NOMO-1 (cell line): ENCODE measurements around the gene KCTD1.

Experiments used
- DNase-seq, 2 experiments: peaks; one replicate each; lab custom pipeline; 2025; ENCODE audit not compliant: unreplicated experiment in 2 of 2; lab: John Stamatoyannopoulos, UW

Gene KCTD1

DNA sequence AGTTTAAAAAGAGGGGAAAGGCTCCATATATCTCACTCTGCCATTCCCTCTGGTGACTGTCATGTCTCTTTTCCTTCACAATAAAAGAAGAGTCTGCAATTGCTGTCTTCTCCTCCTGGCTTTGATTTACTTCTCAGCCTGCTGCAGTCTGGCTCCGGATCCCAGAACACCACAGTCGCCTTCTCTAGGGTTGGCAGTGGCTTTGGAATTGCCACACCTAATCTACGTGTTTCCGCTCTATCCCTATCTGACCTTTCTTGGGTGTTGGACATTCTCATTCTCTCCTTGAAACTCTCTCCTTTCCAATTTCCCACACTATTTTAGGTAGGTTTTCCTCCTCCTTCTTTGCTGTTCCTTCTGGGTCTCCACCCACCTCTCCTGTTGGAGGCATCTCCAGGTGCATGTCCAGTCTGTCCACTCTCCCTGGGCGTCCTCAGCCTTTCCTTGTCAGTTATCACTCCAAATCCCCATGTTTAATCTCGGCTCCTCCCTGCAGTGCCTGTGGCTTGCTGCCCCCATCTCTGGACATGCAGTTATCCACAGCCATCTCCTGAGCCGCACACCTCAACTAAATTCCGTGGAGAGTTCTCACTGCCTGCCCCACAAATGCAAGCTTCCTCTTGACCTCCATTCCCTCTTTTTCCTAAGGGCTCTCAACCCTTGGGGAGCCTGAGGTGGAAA lies 112.8 kb downstream of the KCTD1 start:
- no peak for DNase-seq

DNA sequence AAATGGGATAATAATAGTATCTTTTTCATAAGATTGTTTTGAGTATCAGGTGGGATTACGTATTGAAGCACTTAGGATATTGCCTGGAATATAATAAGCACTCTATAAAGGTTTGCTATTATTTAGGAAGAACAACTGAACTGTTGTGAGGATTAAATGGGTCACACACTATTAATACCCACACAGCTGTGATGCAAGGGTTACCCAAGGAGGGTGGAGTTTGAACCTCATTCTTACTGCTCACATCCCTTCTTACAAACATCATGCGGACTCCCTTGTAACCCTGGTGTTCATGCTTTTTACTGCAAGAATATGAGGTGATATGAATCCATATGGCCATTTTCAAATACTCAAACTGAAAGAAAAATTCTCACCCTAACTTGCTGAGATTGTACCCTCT lies 113.5 kb downstream of the KCTD1 start:
- no peak for DNase-seq

DNA sequence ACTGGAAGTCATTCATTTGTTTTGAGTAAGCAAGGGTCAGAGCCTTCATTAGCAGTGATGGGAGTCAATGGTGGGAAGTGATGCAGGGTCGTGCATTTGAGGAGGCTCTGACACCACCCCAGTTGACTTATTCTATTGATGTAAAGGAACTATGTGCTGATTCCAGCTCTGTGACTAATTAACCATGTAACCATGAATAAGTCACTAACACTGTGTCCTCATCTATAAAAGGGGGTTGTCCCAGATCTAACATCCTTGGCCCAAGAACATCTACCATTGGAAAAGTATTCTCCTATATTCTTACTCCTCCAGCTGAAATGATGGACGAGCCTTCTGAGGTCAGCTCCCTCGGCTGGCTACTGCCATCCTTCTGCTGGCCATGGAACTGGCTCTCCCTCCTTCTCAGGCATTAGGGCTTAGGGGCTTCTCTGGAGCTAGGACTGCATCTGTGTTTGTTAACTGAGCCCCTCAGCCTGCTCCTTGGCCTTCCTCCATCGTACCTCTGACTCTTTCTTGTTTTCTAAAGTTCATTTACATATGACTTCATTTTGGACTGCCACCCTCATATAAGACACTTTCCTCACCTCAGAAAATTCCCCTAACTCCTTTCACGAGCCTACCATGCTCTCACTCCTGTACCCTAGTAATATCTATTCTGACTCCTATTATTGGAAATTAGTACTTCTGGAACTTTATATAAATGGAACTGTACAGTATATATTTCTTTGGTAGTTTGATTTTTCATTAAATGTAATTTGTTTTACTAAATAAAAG lies 115.5 kb downstream of the KCTD1 start:
- no peak for DNase-seq

DNA sequence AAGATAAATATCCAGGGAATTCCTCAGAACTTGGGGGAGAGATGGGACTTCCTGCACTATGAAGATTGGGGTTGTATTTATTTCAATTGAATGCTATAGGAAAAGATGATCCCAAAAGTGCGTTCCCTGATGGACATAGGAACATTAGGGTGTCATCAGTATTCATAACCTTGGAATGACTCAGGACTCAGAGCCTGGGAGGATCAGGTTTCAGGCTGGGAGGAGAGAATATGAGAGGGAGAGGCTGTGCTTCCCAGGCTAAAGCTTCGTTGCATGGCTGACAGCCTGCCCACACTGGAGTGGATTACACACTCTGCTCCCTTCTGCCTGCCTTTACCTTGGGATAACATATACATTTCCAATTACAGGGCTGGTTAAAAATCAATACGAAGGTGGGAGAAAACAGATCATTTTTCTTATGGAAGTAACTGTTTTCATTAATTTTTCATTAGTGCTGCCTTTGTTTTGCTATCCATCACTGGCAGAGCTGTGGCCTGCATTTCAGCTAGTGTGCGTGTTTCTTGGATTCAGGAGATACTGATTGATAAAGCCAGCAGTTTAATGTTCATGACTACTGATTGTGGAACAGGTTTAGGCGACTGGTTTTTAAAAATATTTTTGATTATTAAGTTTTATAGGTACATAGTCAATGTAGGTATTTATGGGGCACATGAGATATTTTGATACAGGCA lies 118.7 kb downstream of the KCTD1 start:
- no peak for DNase-seq

DNA sequence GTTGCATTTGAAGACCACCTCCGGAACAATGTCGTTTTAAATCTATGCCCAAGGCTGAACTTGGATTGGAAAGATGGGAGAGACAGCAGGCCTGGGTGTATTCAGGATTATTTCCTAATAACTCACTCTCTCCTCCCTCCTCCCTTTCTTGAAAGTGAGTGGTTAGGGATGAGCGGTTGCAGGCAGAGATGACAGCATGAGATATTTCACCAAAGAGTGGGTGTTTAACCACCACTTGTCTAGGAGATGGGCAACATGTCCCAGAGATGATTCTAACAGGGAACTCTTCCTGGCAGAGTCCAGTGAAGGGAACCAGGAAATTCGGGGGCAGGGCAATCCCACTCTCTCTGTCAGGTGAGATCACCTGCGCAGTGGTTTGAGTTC lies 123.2 kb downstream of the KCTD1 start:
- DNase-seq: no peak

DNA sequence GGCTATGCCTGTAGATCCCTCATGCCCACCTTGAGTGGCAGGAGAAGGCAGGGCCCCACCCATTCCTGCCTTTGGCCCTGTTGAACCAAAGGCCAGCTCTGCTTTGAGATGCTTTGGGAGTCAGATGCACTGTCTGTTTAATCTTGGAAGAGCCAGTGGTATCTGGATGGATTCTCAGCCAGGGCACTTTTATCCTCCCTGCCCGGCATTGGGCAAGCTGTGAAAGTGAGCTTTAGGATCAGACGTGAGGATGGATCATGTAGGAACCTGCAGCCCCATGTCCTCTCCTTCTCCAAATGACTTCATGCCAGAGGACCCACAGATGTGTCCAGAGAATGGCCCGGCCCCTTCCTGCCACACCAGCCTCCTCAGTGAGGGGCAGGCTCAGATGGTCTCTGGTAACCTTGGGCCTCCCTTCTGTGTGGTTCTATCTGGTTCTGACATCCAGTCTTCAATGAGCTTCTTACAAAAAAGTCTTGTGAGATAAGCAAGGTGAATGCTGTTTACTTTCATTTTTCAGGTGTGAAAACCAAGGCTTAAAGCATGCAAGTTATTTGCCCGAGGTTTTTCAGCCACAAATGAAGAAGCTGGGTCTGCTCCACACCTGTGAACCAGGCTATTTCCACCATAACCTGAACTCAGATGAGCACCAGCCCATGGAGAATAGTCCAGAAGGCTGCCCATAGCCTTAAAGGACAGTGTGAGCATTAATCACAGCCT lies 123.8 kb downstream of the KCTD1 start:
- no peak for DNase-seq

DNA sequence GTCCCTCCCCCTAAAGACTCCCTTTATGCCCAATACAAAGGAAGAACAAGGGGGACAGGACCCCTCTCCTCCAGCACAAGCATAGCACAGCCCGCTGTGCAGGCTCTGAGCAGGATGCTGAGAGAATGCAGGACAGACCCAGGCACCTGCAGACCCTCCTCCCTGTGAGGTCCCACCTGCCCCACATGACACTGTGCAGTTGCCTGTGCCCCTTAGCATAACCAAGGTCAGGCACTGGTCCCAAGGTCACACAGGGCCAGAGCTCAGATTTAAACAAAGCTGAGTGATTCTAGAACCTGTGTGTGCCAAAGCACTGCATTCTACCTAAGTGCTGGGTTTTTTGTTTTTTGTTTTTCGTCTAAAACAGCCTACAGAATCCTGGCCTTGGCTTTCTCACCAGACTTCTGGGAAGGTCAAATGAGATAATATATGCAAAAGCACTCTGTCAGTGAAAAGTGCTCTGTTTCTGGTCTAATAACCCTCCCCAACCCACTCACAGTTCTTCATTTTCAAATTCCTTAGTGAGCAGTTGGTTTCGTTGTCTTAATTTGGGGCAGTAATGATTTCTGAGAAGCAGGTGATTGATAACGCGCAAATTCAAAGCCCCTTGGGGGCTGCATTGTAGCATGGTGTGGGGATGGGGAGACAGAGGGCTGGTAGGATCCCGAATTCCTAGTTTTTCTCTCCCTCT lies 125.7 kb downstream of the KCTD1 start:
- no peak for DNase-seq

DNA sequence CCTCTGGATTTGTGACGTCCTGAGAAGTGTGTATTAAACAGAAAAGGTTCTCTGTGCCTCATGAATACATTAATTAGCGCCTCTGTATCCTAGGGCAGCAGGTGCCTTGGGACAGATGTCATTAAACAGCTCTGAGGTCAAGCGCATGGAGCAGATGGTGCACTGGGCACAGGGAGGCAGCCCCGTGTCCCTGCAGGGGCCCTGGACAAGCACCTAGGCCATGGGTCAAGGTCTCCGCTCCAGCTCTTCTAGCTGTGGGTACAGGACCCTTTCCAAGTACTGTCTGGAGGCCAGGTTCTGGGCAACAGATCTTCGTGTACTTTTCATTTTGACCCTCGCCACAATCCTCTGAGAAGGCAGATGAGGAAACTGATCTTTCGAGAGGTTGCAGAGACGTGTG lies 126.4 kb downstream of the KCTD1 start:
- DNase-seq: no peak

DNA sequence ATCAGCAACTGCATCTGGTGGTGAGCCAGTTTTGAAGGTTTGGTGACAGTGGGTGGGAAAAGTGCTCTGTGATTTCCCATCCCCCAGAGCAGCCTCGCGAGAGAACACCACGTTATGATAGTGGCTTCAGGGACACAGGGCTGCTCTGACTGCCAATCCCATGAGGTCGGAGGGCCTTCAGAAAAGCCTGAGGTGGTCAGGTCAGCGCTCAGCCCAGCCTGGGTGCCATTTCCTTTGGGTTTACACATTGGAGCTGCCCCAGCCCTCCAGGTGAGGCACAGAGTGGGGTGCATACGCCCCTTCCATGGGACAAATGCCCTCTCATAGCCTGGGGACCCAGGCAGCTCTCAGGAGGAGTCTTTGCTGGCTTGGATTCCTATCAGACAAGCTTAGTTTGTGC lies 126.8 kb downstream of the KCTD1 start:
- DNase-seq: no peak

DNA sequence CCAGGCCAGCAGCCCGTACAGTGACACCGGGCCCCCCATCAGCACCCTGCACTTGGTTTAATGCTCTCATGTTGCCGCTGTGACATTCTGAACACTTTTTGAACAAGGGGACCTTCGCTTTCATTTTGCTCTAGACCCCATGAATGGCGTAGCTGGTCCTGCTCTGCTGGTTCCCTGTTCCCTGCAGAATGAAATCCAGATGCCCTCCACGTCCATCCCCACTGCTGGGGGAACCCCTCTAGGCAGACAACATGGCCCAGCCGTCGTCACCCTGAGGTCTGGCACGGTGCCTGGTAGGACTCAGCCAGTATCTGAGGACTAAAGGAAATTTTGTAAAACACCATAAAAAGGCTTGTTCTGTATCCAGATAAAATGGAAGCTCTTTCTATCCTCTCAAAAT lies 128.6 kb downstream of the KCTD1 start:
- DNase-seq: no peak

DNA sequence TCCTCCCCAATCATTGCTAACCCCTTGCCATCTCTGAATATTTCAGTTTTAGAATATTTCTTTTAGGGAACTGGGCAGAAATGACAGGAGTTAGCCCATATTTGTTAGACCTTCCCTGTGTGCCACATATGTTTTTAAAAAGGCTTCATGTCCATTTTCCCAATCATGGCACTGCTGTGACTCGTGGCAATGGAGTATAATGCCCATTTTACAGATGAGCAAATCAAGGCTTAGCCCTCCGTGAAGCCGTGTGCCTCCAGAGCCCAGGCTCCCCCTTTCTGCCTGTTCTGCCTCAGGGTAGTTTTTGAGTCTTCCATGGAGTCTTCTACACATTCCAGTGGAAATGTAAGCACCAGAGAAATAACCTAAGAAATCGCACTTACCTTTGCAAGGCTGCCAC lies 130.1 kb downstream of the KCTD1 start:
- DNase-seq: no peak

DNA sequence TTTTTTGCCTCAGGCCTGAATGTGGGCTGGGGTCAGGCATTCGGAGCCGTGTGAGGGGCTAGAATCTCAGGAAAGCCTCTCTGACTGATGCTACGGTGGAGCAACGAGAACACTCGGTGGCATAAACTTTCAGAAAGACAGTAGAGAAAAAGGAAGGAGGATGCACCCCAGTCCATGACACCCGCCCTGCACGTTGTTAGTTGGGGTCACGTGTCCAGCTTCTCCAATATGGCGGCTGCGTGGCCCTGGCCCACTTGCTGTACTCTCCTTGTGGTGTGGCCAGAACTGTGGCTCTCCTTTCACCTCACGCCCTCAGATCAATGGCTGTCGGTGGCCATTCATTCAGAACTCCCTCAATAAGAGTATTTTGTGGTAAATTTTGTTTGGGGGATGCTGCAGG lies 131.2 kb downstream of the KCTD1 start:
- DNase-seq: no peak

DNA sequence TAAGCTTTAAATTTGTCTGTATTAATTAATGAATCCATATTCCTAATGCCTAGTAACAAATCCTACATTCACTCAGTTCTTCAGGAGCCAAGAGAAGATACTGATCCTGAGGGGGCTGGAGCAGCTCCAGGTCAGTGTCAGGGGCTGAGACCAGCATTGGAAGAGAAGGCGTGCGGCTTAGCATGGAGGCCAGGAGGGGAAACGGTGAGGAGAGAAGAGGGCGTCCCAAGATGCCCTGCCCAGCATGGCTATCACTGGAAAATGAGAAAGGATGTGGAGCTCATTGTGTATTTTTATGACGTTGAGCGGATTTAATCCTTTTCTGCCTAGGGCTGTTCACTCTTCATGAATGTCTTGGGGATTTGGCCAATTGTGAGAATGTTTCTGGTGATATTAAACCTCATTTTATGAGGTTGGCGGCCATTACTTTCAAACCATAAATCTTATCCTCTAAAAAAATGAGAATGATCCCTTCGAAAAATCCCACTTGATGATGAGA lies 131.7 kb downstream of the KCTD1 start:
- no peak for DNase-seq

DNA sequence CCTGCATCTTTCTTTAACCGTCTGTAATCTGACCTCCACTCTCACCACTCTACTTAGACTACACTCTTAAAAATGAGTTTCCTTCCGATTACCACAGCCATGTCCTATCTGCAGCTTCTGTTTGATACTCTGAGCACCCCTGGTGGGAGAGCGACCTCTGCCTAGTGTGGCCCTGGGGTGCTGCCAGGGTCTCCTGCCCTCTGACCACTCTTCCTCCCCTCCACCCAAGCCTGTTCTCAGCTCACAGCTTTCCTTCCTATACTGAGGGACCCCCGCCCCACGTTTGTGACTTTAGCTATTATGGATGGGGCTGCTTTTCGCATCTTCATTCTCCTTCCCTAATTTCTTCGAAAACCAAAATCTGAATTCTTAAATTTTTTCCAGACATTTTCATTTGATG lies 132.7 kb downstream of the KCTD1 start:
- DNase-seq: no peak

DNA sequence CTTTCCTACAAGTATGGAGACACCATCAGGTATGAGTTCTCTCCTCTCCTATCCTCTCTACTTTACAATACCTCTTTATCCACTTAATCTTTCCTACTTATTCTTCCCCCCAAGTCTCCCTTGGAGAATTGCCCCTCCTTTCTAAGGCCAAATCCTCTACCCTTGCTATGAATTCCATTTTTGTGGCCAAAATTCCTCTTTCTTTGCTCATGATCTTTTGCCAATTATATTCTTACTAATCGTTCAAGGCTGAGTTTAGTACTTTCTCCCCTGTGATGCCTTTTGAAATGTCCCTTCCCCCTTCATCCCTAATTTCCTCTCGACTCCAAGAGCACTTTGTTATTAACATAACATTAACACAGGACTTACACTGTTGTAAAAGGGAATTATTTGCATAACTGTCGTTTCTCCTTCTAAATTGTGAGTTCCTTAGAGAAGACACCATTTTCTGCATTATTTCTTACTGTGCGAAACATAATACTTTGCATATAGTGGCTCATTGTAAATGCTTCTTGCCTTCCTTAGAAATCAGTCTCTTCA lies 133.4 kb downstream of the KCTD1 start:
- no peak for DNase-seq

DNA sequence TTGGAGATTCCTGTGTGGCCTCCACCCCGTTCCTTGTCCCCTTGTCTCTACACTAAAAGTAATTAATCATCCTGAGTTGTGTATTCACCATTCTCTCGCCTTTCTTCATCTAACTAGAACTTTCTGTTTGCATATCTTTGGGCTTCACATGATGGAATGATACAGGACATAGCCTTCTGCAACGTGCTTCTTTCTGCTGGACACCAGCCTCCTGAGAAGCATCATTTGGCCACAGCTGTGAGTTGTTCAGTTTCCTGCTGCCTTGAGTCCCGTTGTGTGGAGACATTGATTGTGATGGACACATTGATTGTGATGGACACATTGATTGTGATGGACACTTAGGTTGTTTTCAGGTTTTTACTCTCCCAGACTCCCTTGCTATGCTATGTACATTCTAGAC lies 139.3 kb downstream of the KCTD1 start:
- no peak for DNase-seq

DNA sequence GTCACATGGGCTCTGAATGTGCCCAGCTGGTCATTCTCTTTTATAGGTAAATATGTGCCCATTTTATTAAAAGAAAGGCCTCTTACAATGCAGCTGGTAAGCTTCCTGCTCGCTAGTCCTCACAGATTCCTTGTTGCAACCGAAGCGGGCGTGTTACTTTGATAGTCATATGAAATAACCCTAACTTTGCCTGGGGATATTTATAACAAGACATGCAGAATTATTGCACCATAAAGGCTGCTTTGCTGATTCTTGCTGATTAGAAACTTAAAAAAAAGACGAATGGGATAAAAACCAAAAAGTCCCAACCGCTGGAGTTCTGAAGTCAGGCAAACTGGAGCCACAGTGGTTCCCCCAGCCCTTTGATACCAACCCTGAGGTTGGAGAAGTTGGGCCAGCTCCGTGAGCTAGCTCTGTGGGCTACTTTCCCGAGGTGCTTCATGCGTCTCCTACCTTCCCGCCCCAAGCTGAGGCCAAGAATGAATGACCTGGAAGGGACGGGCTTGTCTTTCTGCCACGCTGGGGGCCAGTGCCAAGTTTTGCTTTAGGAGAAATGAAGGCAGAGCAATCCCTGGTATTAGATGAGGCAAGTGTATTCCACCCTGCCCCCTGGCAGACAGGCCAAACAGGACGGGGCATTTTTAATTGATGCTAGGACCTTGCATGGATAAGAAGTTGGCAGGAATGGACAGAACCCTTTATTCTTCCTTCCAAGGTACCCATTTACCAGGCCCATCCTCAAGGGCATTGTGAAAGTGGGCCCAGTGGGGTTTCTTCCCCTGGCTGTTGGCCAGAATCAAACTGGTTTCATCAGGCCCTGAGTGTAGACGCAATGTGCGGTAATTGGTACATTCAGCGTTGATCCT lies 140.4 kb downstream of the KCTD1 start:
- DNase-seq: no peak

DNA sequence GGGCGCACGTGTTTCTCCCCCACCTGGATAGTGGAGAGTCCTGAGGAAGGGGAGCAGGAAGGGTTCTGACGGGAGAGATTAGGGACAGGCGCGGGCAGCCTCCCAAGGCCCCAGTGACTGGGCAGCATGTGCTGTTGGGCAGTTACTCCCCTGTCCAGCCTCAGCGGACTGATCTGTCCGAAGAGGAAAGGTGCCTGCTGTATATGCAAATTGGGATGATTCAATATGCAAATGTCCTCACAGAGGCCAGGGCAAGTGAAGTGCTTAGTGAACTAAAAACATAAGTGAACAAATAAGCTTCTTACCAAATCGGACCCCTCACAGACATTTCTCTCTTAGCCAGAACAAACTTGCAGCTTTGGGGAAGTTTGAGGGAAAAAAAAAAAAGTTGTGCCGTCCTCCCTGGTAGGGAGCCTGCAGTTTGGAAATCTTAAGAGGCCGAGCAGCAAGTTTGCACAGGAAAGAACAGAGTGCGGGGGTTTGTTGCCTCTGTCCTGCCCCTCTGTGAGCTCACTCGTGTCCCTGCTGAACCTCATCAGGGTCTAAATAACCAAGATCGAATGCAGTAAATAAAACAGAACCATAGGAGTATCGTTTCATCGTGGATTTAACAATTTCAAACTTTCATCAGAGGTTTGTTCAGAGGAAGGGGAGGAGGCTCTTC lies 141.4 kb downstream of the KCTD1 start:
- DNase-seq: no peak

DNA sequence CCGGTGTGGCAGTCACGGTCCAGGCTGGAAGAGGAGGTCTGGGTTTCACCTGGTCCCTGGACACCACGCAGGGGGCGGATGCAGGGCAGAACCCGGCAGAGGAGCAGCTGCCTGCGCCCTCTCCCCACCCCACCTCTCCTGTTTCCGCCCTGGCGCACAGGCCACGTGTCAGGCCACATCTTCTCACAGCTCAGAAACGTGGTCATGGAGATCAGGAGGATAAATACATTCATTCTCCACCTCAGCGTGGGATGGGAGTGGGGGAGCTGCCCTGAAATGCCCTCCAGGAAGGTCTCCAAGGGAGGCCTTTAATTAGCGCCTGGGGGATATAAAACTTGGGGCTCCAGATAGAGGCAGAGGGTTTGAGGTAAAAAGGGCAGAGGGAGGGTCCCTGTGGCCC lies 142.0 kb downstream of the KCTD1 start:
- DNase-seq: no peak
